DOHH2 (cell line): Measurements from ENCODE around the gene CHCHD6.

Experiments
- H3F3A ChIP-seq: fragments of 200-600 bp; sonication (generic), shearing (Covaris generic); 2 replicates; pipeline ENCODE4 v1.6.0; 2016; ENCODE audit warnings: antibody characterized with exemption, mild to moderate bottlenecking; ENCODE audit not compliant: control insufficient read depth, insufficient read depth
- H3K27ac ChIP-seq: fragments of 200-600 bp; sonication (generic); 2 replicates; pipeline ENCODE4 v1.5.1; 2014; ENCODE audit warnings: low read depth, mild to moderate bottlenecking, low read length, moderate library complexity
- H3K27me3 ChIP-seq: fragments of 200-600 bp; sonication (generic); 2 replicates; pipeline ENCODE4 v1.6.1; 2014; ENCODE audit warnings: mild to moderate bottlenecking, low read length, mixed read lengths; ENCODE audit not compliant: control insufficient read depth
- H3K36me3 ChIP-seq: fragments of 200-600 bp; sonication (generic); 2 replicates; pipeline ENCODE4 v1.6.1; 2014; ENCODE audit warnings: mild to moderate bottlenecking, low read length, moderate library complexity, mixed read lengths; ENCODE audit not compliant: control insufficient read depth
- H3K4me1 ChIP-seq: fragments of 200-600 bp; sonication (generic); 2 replicates; pipeline ENCODE4 v1.6.1; 2014; ENCODE audit warnings: mild to moderate bottlenecking, low read length, mixed read lengths; ENCODE audit not compliant: control insufficient read depth
- H3K4me2 ChIP-seq: fragments of 200-600 bp; sonication (generic); 2 replicates; pipeline ENCODE4 v1.6.0; 2014; ENCODE audit warnings: mild to moderate bottlenecking, low read length, moderate library complexity
- H3K4me3 ChIP-seq: fragments of 200-600 bp; sonication (generic); 2 replicates; pipeline ENCODE4 v1.5.1; 2014; ENCODE audit warnings: mild to moderate bottlenecking, low read length, mixed read lengths
- H3K79me2 ChIP-seq: fragments of 200-600 bp; sonication (generic); 2 replicates; pipeline ENCODE4 v1.6.1; 2014; ENCODE audit warnings: mild to moderate bottlenecking, low read length, mixed read lengths; ENCODE audit not compliant: control insufficient read depth
- H3K9me2 ChIP-seq: fragments of 200-600 bp; sonication (generic); replicated peaks from 2 replicates; pipeline ENCODE4 v1.6.1; 2014; ENCODE audit warnings: mild to moderate bottlenecking, low read length, mixed read lengths; ENCODE audit not compliant: control insufficient read depth
- H3K9me3 ChIP-seq: fragments of 200-600 bp; sonication (generic); 2 replicates; pipeline ENCODE4 v1.6.1; 2014; ENCODE audit warnings: antibody characterized with exemption, low read length, mixed read lengths; ENCODE audit not compliant: control insufficient read depth, insufficient read depth
- H4K20me1 ChIP-seq: fragments of 200-600 bp; sonication (generic); 2 replicates; pipeline ENCODE4 v1.6.0; 2014; ENCODE audit warnings: low read depth, mild to moderate bottlenecking, antibody characterized with exemption, low read length, moderate library complexity; ENCODE audit not compliant: control insufficient read depth, insufficient read depth
- CTCF ChIP-seq: fragments of 200-600 bp; sonication (generic); IDR thresholded peaks from one replicate; pipeline ENCODE4 v1.5.1; 2014; ENCODE audit warnings: antibody characterized with exemption, mild to moderate bottlenecking, low read depth, low read length; ENCODE audit not compliant: poor library complexity, severe bottlenecking
- EZH2phosphoT487 ChIP-seq: fragments of 200-600 bp; sonication (generic); IDR thresholded peaks from 2 replicates; pipeline ENCODE4 v1.6.1; 2017; ENCODE audit warnings: borderline replicate concordance, mild to moderate bottlenecking, antibody characterized with exemption, low read length, moderate library complexity, mixed read lengths

The CHCHD6 gene

DNA sequence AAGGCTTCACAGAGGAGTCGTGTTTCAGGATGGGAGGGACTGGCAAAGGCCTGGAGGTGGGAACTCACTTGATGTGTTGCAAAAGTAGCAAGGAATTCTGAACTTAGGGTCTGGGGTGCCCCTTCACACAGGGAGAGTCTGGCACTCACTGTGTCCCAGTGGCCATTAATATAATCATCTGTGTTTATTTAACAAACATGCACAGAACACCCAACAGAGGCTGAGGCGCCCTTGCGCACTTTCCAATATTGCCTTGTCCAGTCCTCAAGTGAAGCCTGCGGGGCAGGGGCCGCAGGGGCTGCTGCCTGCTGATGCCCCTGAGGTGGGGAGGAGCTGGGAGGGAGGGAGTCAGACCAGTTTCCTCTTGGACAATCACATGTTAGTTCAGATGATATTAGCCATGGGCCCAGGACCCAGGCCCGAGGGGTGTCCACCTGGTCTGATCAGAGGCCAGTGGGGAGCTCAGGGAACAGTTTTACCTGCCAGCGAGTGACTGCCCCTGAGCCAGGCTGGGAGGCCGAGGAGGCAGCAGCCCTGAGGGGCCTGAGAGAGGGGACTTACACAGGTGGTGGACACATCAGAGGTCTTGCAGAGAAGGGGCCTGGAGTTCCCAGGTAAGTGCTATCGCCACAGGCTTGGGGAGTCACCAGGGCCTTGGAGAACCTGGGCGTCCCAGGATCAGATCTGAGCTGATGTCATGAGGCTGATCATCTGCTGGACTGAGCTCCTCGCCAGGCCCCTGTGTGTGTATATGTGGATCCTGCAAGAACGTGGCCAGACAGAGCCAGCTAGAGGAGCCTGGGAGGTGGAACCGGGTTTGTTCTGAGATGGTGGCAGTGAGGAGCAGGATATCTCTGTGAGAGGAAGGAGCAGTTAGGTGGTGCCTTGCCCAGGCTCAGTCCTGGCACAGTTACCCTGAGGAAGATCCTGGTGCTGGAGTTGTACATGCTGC is 35.3 kb upstream of the CHCHD6 start:
- Histone ChIP-seq H3K9me3 (no peaks in the 10 kb centered on the region), H3K36me3 (no peaks in the 10 kb centered on the region), H3K4me2 (no peak overlapping the region), H3K27ac (no peak overlapping the region), H3K4me3 (no peak overlapping the region), H3F3A (no peaks in the 10 kb centered on the region), H3K79me2 (no peaks in the 10 kb centered on the region), H3K27me3 (no peaks in the 10 kb centered on the region), H4K20me1 (no peaks in the 10 kb centered on the region), H3K4me1 (peaks cover 10% of the 10 kb centered on the region), H3K9me2 (no peaks in the 10 kb centered on the region)
- TF ChIP-seq CTCF (no peak), EZH2phosphoT487 (no peak)

- Histone ChIP-seq H3F3A (no peaks in the 10 kb centered on the region), H3K9me3 (0 out of 2 replicates have a peak, but pooled peaks cover 2% of the 10 kb centered on the region), H3K27me3 (no peaks in the 10 kb centered on the region), H3K27ac (no peak overlapping the region), H3K9me2 (no peaks in the 10 kb centered on the region), H4K20me1 (no peaks in the 10 kb centered on the region), H3K36me3 (no peaks in the 10 kb centered on the region), H3K4me3 (no peak overlapping the region), H3K4me1 (peaks cover 10% of the 10 kb centered on the region), H3K79me2 (no peaks in the 10 kb centered on the region), H3K4me2 (no peak overlapping the region)
- TF ChIP-seq CTCF: no peak
- TF ChIP-seq EZH2phosphoT487: no peak
Observed at GRCh38 chr3:126671521-126671920, 32.5 kb upstream of the CHCHD6 start.

DNA sequence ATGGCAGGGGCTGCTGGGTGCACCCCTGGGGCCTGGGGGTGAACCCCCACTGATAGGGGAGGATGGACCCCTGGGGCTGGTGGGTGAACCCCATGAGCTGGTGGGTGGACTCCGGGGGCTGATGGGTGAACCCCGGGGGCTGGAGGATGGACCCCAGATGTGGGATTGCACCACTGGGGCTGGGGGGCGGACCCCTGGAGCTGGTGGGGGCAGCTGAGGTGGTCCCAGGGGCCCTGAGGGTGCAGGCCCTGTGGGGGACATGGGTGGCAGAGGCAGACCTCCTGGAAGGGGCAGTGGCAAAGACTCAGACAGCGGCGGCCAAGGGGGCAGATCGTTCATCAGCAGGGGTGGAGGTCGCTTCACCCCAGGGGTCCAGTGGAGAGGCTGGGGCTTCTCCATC is 31.7 kb upstream of the CHCHD6 start:
- Histone ChIP-seq H3K79me2 (no peaks in the 10 kb centered on the region), H3K4me2 (no peak overlapping the region), H3K9me2 (no peaks in the 10 kb centered on the region), H3K36me3 (no peaks in the 10 kb centered on the region), H3K27me3 (no peaks in the 10 kb centered on the region), H3F3A (no peaks in the 10 kb centered on the region), H3K27ac (no peak overlapping the region), H3K4me1 (peaks cover 10% of the 10 kb centered on the region), H3K9me3 (0 out of 2 replicates have a peak, but pooled peaks cover 2% of the 10 kb centered on the region), H4K20me1 (no peaks in the 10 kb centered on the region), H3K4me3 (no peak overlapping the region)
- no peak for TF ChIP-seq EZH2phosphoT487
- no peak for TF ChIP-seq CTCF
